ENCODE data around the gene SKI.

- TF ChIP-seq POLR2A (IDR thresholded peaks at IDR 0.05) (peak; percentile 74), CTCF (IDR thresholded peaks at IDR 0.05) (peak in 3 of 4 donors; percentile 6 to 17 (median 12))
Measured at GRCh38 chr1:2248127-2248826, 20.2 kb downstream of the SKI start.
